Fibroblast of the conjunctiva (primary cell): ENCODE data around the gene ZBTB32.
"Not testable (repeated sequence)": the region's sequence is repeated elsewhere in the genome, so short reads cannot be mapped to it uniquely, and the experiment has no call there.

ENCODE experiments used
- DNase-seq: peaks from one replicate; pipeline ENCODE4 v3.0.0-alpha.2; 2010; ENCODE audit warnings: low read depth

Gene ZBTB32

GRCh38 chr19:35720648-35721047 is 16.3 kb downstream of the ZBTB32 start:
- no peak for DNase-seq

DNA sequence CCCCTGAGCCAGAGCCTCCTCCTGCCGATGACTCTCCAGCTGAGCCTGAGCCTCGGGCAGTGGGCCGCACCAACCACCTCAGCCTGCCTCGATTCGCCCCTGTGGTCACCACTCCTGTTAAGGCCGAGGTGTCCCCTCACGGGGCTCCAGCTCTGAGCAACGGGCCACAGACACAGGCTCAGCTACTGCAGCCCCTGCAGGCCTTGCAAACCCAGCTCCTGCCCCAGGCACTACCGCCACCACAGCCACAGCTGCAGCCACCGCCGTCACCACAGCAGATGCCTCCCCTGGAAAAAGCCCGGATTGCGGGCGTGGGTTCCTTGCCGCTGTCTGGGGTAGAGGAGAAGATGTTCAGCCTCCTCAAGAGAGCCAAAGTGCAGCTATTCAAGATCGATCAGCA is 17.0 kb downstream of the ZBTB32 start:
- no peak for DNase-seq

- no peak for DNase-seq
These were observed 18.1 kb downstream of the ZBTB32 start for GRCh38 chr19:35722461-35722860.

GRCh38 chr19:35722897-35723296 is 18.5 kb downstream of the ZBTB32 start:
- DNase-seq = no peak

DNA sequence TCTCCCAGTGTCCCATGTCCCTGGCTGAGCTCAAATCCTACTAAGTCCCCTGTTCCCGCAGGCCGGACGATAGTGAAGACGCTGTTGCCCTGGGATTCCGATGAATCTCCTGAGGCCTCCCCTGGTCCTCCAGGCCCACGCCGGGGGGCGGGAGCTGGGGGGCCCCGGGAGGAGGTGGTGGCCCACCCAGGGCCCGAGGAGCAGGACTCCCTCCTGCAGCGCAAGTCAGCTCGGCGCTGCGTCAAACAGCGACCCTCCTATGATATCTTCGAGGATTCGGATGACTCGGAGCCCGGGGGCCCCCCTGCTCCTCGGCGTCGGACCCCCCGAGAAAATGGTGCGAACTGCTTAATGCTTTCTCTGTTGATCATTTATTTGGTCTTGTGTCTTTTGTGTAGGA is 19.3 kb downstream of the ZBTB32 start:
- no peak for DNase-seq

- DNase-seq = not testable (repeated sequence)
These were observed 19.8 kb downstream of the ZBTB32 start for GRCh38 chr19:35724132-35724531.

GRCh38 chr19:35724560-35724959 is 20.2 kb downstream of the ZBTB32 start:
- DNase-seq = no peak

DNA sequence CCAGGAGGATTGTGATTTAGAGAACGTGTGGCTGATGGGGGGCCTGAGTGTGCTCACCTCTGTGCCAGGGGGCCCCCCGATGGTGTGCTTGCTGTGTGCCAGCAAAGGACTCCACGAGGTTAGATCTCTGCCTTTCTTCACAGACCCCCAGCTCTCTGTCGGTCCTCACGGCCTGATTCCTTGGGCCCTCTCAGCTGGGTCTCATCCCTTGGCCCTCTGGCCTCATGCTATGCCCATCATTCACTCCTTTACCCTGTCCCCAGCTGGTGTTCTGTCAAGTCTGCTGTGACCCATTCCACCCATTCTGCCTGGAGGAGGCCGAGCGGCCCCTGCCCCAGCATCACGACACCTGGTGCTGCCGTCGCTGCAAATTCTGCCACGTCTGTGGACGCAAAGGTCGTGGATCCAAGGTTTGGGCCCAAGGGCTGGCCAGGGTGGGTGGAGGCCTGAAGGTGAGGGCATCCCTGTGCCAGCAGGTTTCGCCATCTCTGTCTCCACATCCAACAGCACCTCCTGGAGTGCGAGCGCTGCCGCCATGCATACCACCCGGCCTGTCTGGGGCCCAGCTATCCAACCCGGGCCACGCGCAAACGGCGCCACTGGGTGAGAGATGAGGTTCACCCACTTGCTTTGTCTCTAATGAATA is 21.0 kb downstream of the ZBTB32 start:
- no peak for DNase-seq

DNA sequence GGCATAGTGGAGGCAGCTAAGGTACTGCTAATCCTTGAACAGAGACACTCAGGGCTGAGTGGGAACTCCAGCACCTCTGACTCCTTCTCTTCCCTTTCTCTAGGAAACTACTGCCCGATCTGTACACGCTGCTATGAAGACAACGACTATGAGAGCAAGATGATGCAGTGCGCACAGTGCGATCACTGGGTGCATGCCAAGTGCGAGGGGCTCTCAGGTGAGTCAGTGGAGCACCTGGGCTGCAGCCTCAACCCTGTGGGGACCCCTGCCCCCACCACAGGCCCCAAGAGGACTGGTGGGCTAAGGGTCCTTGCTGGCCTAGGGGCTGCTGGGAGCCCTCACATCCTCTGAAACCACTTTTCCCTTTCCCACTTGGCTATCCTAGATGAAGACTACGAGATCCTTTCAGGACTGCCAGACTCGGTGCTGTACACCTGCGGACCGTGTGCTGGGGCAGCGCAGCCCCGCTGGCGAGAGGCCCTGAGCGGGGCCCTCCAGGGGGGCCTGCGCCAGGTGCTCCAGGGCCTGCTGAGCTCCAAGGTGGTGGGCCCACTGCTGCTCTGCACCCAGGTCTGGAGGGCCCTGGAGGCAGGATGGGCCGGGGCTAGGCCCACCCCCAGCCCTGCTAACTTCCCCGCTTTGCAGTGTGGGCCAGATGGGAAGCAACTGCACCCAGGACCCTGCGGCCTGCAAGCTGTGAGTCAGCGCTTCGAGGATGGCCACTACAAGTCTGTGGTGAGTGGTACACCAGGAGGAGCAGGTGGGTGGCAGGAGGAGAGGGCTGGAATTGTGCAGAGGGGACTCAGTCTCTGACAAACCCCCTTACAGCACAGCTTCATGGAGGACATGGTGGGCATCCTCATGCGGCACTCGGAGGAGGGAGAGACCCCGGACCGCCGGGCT is 22.9 kb downstream of the ZBTB32 start:
- no peak for DNase-seq

DNA sequence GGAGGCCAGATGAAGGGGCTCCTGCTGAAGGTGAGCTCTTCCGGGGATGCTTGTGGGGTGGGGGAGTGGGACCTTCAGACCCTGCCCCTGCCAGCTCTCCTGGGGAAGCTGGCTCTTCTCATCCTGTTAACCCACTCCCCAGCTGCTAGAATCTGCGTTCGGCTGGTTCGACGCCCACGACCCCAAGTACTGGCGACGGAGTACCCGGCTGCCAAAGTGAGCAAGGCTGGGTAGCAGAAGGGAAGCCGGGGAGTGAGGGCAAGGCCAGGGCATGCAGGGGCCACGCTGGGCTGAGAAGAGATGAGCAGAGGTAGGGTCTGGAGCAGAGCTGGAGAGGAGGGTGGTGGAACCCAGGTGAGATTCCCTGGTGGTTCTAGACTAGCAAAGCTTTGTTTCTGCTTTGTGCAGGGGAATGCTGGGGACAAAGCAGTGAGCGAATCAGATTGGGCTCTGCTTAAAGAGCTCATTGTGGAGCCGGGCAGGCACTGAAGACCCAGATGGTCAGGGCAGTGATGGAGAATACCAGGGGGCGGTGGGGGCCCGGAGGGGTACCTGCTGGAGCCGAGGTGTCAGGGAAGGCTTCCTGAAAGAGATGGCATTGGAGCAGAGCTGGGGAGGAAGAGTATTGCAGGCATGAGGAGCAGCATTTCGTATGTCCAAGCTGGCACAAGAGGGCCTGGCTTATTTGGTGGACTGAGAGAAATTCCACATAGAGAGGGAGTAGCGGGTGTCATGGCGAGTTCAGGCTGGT is 23.8 kb downstream of the ZBTB32 start:
- no peak for DNase-seq

DNA sequence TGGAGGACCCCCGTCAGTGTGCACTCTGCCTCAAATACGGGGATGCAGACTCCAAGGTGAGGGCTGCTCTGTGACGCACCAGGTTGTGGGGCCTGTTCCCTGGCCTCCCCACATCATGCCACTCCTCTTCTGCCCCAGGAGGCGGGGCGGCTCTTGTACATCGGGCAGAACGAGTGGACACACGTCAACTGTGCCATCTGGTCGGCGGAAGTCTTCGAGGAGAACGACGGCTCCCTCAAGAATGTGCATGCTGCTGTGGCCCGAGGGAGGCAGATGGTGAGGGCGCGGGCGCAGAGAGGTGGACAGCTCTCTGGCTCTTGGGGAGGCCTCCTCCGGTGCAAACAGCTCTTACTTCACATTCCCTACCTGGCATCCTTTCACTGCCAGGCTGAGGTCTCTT is 24.7 kb downstream of the ZBTB32 start:
- DNase-seq = no peak

DNA sequence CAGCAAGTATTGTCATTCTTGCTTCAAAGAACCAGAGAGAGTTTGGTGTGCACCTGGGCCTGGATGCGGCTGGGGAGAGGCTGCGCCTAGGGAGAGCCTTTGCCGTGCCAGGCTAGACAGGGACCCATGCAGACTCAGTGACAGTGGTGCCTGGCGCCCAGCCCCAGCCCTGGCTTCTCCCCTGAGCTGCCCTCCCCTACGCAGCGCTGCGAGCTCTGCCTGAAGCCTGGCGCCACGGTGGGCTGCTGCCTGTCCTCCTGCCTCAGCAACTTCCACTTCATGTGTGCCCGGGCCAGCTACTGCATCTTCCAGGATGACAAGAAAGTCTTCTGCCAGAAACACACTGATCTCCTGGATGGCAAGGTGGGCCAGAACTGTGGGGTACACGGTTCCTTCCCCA is 25.4 kb downstream of the ZBTB32 start:
- DNase-seq = no peak

DNA sequence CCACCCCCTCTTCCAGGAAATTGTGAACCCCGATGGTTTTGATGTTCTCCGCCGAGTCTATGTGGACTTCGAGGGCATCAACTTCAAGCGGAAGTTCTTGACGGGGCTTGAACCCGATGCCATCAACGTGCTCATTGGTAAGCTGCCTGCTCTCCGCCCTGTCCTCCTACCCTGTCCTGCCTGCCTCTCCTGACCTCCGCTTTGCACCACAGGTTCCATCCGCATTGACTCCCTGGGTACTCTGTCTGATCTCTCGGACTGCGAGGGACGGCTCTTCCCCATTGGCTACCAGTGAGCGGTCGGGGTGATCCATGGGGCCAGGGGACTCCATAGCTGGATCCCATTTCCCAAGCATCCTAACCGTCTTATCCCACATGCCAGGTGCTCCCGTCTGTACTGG is 26.0 kb downstream of the ZBTB32 start:
- no peak for DNase-seq

DNA sequence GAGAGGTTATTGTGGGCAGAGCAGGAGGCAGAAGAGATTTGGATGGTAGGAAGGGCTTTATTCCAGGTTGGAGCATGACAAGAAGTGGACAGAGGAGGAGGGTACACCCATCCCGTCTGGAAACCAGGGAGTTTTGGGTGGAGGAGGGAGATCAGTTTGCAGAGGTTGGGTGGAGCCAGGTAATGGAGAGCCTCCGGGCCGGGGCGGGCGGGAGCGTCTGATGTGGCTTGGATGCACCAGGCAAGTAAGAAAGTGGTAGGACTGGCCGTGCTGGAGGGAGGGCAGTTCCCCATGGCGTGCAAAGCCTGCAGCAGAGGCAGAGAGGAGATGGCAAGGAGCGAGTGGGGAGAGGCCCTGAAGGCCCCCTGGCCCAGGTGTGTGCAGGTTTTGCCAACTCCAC is 27.0 kb downstream of the ZBTB32 start:
- no peak for DNase-seq

DNA sequence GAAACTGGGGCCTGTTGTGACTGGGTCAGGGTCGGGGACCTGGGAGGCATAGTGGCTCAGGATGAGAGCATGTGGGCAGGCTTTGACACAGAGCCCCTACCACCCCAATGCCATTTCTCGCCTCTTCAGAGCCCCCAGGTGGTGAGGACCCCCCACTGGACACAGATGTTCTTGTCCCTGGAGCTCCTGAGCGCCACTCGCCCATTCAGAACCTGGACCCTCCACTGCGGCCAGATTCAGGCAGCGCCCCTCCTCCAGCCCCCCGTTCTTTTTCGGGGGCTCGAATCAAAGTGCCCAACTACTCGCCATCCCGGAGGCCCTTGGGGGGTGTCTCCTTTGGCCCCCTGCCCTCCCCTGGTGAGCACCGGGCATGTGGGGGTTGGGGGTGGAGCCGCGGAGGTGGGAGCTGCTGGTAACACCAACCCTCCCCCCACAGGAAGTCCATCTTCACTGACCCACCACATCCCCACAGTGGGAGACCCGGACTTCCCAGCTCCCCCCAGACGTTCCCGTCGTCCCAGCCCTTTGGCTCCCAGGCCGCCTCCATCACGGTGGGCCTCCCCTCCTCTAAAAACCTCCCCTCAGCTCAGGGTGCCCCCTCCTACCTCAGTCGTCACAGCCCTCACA is 27.5 kb downstream of the ZBTB32 start:
- DNase-seq = no peak

DNA sequence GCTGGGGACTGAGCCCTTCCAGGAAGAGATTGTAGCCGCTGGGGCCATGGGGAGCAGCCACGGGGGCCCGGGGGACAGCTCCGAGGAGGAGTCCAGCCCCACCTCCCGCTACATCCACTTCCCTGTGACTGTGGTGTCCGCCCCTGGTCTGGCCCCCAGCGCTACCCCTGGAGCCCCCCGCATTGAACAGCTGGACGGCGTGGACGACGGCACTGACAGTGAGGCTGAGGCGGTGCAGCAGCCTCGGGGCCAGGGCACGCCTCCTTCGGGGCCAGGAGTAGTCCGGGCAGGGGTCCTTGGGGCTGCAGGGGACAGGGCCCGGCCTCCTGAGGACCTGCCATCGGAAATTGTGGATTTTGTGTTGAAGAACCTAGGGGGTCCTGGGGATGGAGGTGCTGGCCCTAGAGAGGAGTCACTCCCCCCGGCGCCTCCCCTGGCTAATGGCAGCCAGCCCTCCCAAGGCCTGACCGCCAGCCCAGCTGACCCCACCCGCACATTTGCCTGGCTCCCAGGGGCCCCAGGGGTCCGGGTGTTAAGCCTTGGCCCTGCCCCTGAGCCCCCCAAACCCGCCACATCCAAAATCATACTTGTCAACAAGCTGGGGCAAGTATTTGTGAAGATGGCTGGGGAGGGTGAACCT is 28.3 kb downstream of the ZBTB32 start:
- no peak for DNase-seq

DNA sequence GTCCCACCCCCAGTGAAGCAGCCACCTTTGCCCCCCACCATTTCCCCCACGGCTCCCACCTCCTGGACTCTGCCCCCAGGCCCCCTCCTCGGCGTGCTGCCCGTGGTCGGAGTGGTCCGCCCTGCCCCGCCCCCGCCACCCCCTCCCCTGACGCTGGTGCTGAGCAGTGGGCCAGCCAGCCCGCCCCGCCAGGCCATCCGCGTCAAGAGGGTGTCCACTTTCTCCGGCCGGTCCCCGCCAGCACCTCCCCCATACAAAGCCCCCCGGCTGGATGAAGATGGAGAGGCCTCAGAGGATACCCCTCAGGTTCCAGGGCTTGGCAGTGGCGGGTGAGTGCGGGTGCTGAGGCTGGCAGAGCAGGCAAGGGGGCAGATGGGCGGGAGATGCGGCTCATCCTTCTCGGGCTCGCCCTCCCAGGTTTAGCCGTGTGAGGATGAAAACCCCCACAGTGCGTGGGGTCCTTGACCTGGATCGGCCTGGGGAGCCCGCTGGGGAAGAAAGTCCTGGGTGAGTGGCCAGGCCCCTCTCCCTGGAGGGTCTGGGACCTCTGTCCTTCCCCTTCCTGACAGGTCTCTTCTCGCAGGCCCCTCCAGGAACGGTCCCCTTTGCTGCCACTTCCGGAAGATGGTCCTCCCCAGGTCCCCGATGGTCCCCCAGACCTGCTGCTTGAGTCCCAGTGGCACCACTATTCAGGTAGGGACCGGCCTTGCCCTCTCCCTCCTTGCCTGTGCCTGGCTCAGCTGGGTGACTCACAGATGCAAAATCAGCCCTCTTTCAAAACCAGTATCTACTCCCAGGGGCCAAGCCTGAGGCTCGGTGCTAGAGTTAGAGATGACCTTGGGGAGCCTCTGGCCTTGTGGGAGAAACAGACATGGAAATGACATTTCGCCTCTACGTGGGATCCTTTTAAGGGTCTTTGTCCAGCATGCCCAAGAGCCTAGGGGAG is 29.1 kb downstream of the ZBTB32 start:
- no peak for DNase-seq

GRCh38 chr19:35734273-35734672 is 29.9 kb downstream of the ZBTB32 start:
- DNase-seq = no peak

DNA sequence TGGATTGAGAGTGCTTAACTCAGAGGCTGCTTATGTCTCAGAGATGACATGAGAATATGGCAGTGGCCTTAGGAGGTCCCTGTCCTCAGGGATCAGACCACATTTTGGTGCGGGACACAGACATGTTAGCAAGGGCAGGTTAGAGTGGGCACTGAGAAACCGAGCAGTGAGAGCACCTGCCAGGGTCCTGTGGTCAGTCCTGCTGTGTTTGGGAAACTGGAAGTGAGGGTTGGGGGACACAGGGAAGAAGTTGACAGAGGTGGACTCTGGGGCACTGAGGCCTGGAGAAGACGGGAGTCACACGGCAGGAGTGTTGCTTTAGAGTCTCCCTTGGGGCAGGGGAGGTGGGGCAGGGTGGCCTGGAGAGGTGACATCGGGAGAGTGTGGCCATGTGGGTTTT is 30.5 kb downstream of the ZBTB32 start:
- DNase-seq = no peak
